Sigmoid colon (tissue), 7 donors: Measurements from ENCODE around the gene GAREM2. TPM values are rescaled to one million over a fixed set of nuclear protein-coding genes. Genes with fewer than 3 reads are reported as not detected.

Source experiments
- DNase-seq: peaks from one replicate; pipeline ENCODE4 v3.0.0-alpha.2; 2019
- H3K27ac ChIP-seq, 4 donors: fragments of 200-600 bp; sonication (generic); one replicate each; pipeline ENCODE4 v1.5.1; 2016 to 2019; ENCODE audit warnings: mild to moderate bottlenecking in 1 of 4
- H3K27me3 ChIP-seq, 3 donors: fragments of 200-600 bp; sonication (generic); one replicate each; pipeline ENCODE4 v1.5.1; 2019; ENCODE audit warnings: mild to moderate bottlenecking in 1 of 3
- H3K36me3 ChIP-seq, 4 donors: fragments of 200-600 bp; sonication (generic); one replicate each; pipeline ENCODE4 v1.5.1; 2016 to 2019
- H3K4me1 ChIP-seq, 4 donors: fragments of 200-600 bp; sonication (generic); one replicate each; pipeline ENCODE4 v1.5.1; 2017 to 2019
- H3K4me3 ChIP-seq, 4 donors: fragments of 200-600 bp; sonication (generic); one replicate each; pipeline ENCODE4 v1.5.1; 2017 to 2019; ENCODE audit warnings: mild to moderate bottlenecking in 2 of 4, moderate library complexity in 1 of 4
- H3K9me3 ChIP-seq, 4 donors: fragments of 200-600 bp in 3 of 4; sonication (generic) in 3 of 4; one replicate each; pipeline versions ENCODE4 v1.5.1 to v1.6.1; 2013 to 2019
- EP300 ChIP-seq, 4 donors: sonication (generic); formaldehyde crosslinking; IDR thresholded peaks; one replicate each; pipeline ENCODE4 v1.6.1; 2017; ENCODE audit warnings: antibody characterized with exemption in 4 of 4
- POLR2A ChIP-seq, 2 donors: fragments of 450-650 bp; IDR thresholded peaks; one replicate each; pipeline ENCODE4 v1.6.1; 2016; ENCODE audit warnings: antibody characterized with exemption in 2 of 2, mild to moderate bottlenecking in 2 of 2, moderate library complexity in 2 of 2
- POLR2AphosphoS5 ChIP-seq, 4 donors: sonication (generic); formaldehyde crosslinking; IDR thresholded peaks; one replicate each; pipeline ENCODE4 v1.6.1; 2017; ENCODE audit warnings: antibody characterized with exemption in 4 of 4
- WGBS, 2 donors: extraction: QIAGEN DNeasy Blood & Tissue Kit; methylation state at CpG; one replicate each; pipeline ENCODE4 v1.1.7; 2013; 5-methylcytosine and 5-hydroxymethylcytosine counted together
- intact Hi-C: fragments of 100-400 bp; cut with DNase I; formaldehyde crosslinking; loops from one replicate; pipeline ENCODE4 v1.15.1; 2023
- polyA plus RNA-seq, 3 donors: library from polyadenylated mRNA; stranded (reverse); fragments of 200-250 nt; gene quantifications; one replicate each; pipeline ENCODE4 v1.2.3, GENCODE V29; 2013
- total RNA-seq, 4 donors: library from RNA; depleted of rRNA; stranded (reverse); fragments of >200 nt; gene quantifications; one replicate each; pipeline ENCODE4 v1.1.0, GENCODE V29; 2016
- TF ChIP-seq, protein P1 (sequence below), 4 experiments: fragments of 450-650 bp in 3 of 4; fragments of 200-600 bp in 1 of 4; IDR thresholded peaks; one replicate each; pipeline ENCODE4 v1.5.1; 2016 to 2019; ENCODE audit warnings: antibody characterized with exemption in 4 of 4, mild to moderate bottlenecking in 3 of 4, moderate library complexity in 2 of 4
- donor health status: healthy with polysubstance abuse.
- donor health status: Bipolar disorder and iron deficiency.
- donor health status: healthy.

GAREM2 gene
- total RNA-seq (1 to 10 TPM; 1.1 to 4.4 (median 2.1) TPM), polyA plus RNA-seq (10 to 100 TPM in 1 of 3 donors, 1 to 10 TPM in 2; 2.1 to 11.6 (median 2.4) TPM)

- Histone ChIP-seq H3K4me3 (peak within 1 kb of the TSS; percentile 16 to 52 (median 41)), H3K27ac (no peak within 1 kb of the TSS), H3K27me3 (peaks cover 20 to 45% (median 41%) of the 10 kb centered on the region in 3 donors), H3K9me3 (no peaks in the 10 kb centered on the region), H3K36me3 (no peaks in the 10 kb centered on the region), H3K4me1 (peaks cover 0 to 19% (median 14%) of the 10 kb centered on the region in 4 donors)
- TF ChIP-seq EP300 (IDR thresholded peaks at IDR 0.05) (no peak), POLR2AphosphoS5 (IDR thresholded peaks at IDR 0.05) (no peak)
- TF ChIP-seq, protein P1, sequence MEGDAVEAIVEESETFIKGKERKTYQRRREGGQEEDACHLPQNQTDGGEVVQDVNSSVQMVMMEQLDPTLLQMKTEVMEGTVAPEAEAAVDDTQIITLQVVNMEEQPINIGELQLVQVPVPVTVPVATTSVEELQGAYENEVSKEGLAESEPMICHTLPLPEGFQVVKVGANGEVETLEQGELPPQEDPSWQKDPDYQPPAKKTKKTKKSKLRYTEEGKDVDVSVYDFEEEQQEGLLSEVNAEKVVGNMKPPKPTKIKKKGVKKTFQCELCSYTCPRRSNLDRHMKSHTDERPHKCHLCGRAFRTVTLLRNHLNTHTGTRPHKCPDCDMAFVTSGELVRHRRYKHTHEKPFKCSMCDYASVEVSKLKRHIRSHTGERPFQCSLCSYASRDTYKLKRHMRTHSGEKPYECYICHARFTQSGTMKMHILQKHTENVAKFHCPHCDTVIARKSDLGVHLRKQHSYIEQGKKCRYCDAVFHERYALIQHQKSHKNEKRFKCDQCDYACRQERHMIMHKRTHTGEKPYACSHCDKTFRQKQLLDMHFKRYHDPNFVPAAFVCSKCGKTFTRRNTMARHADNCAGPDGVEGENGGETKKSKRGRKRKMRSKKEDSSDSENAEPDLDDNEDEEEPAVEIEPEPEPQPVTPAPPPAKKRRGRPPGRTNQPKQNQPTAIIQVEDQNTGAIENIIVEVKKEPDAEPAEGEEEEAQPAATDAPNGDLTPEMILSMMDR (IDR thresholded peaks at IDR 0.05) = no peak
- intact Hi-C loops = no loop called here
- WGBS, 2 donors = 1 to 2% methylated on average over 101 to 102 of the region's 102 CpGs
- DNase-seq = peak; percentile 61
Observed at GRCh38 chr2:26172871-26173775, at the start of gene GAREM2. TSS of gene GAREM2 (plus strand) at chr2:26173088. CDS start at chr2:26173221, 133 bp downstream.

GRCh38 chr2:26123426-26123825 lies 49.5 kb upstream of the GAREM2 start:
- no peak for TF ChIP-seq POLR2A (IDR thresholded peaks at IDR 0.05)
- TF ChIP-seq, protein P1 (IDR thresholded peaks at IDR 0.05) = no peak
- TF ChIP-seq EP300 (IDR thresholded peaks at IDR 0.05) = no peak
- no peak for TF ChIP-seq POLR2AphosphoS5 (IDR thresholded peaks at IDR 0.05)
- WGBS, 2 donors = 81 to 82% methylated on average over 5 of the region's 5 CpGs
- Histone ChIP-seq H3K27ac (no peak overlapping the region), H3K36me3 (peaks cover 0 to 8% (median 0%) of the 10 kb centered on the region in 4 donors), H3K27me3 (no peaks in the 10 kb centered on the region), H3K9me3 (no peaks in the 10 kb centered on the region), H3K4me3 (no peak overlapping the region), H3K4me1 (peaks cover 0 to 33% (median 22%) of the 10 kb centered on the region in 4 donors)
- no peak for DNase-seq
- intact Hi-C loops = no loop called here

- Histone ChIP-seq H3K36me3 (peaks cover 0 to 14% (median 0%) of the 10 kb centered on the region in 4 donors), H3K9me3 (no peaks in the 10 kb centered on the region), H3K27me3 (no peaks in the 10 kb centered on the region), H3K4me1 (peaks cover 0 to 17% (median 8%) of the 10 kb centered on the region in 4 donors), H3K27ac (no peak overlapping the region), H3K4me3 (no peak overlapping the region)
- intact Hi-C loops = no loop called here
- TF ChIP-seq EP300 (IDR thresholded peaks at IDR 0.05) = no peak
- TF ChIP-seq, protein P1 (IDR thresholded peaks at IDR 0.05) = no peak
- no peak for TF ChIP-seq POLR2AphosphoS5 (IDR thresholded peaks at IDR 0.05)
- no peak for TF ChIP-seq POLR2A (IDR thresholded peaks at IDR 0.05)
- no peak for DNase-seq
- WGBS, 2 donors = 91 to 95% methylated on average over 4 of the region's 4 CpGs
Observed at GRCh38 chr2:26126074-26126473, 46.8 kb upstream of the GAREM2 start.

DNA sequence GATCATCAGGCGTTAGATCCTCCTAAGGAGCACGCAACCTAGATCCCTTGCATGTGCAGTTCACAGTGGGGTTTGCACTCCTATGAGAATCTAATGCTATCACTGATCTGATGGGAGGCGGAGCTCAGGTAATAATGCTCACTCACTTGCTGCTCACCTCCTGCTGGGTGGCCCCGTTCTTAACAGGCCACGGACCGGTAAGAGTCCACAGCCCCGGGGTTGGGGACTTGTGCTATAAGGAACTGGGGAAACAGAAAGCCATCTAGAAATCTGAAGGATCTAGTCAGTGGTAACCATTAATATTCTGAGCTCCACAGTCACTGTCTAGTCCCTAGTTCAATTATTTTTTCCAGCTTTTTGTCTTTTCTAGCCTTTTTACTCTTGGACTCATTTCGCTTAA lies 44.7 kb upstream of the GAREM2 start:
- Histone ChIP-seq H3K9me3 (no peaks in the 10 kb centered on the region), H3K36me3 (peaks cover 0 to 14% (median 1%) of the 10 kb centered on the region in 4 donors), H3K4me3 (no peak overlapping the region), H3K4me1 (peaks cover 0 to 10% (median 6%) of the 10 kb centered on the region in 4 donors), H3K27ac (no peak overlapping the region), H3K27me3 (no peaks in the 10 kb centered on the region)
- intact Hi-C loops = no loop called here
- no peak for DNase-seq
- WGBS, 2 donors = 96% methylated on average over 8 of the region's 8 CpGs
- no peak for TF ChIP-seq POLR2A (IDR thresholded peaks at IDR 0.05)
- TF ChIP-seq EP300 (IDR thresholded peaks at IDR 0.05) = no peak

- peaks cover 0 to 7% (median 6%) of the 10 kb centered on the region in 4 donors for H3K4me1 ChIP-seq
- no peak overlapping the region for H3K27ac ChIP-seq
- no peak for TF ChIP-seq EP300 (IDR thresholded peaks at IDR 0.05)
- TF ChIP-seq, protein P1 (IDR thresholded peaks at IDR 0.05) = no peak
- no peak for TF ChIP-seq POLR2A (IDR thresholded peaks at IDR 0.05)
- no peak for TF ChIP-seq POLR2AphosphoS5 (IDR thresholded peaks at IDR 0.05)
- DNase-seq = no peak
- H3K27me3 ChIP-seq = no peaks in the 10 kb centered on the region
- intact Hi-C loops = no loop called here
- WGBS, 2 donors = 73 to 83% methylated on average over 3 of the region's 3 CpGs
- no peak overlapping the region for H3K4me3 ChIP-seq
- H3K36me3 ChIP-seq = peaks cover 0 to 26% (median 4%) of the 10 kb centered on the region in 4 donors
- no peaks in the 10 kb centered on the region for H3K9me3 ChIP-seq
Observed at GRCh38 chr2:26130763-26131162, 42.1 kb upstream of the GAREM2 start.
